SH-SY5Y (cell line): ENCODE data around the gene TRAPPC8.

Source experiments
- GATA2 ChIP-seq: IDR thresholded peaks from 2 replicates; pipeline ENCODE4 v1.6.1; 2011; ENCODE audit warnings: mild to moderate bottlenecking, low read depth, low read length
- GATA3 ChIP-seq: IDR thresholded peaks from 2 replicates; pipeline ENCODE4 v1.6.1; 2011; ENCODE audit warnings: low read depth, mild to moderate bottlenecking, low read length, moderate library complexity

- no peak for TF ChIP-seq GATA3
- no peak for TF ChIP-seq GATA2
Measured at GRCh38 chr18:31795747-31796146, 147.2 kb downstream of the TRAPPC8 start.
